Measurements from ENCODE around the gene RBM38. TPM values are rescaled to one million over a fixed set of nuclear protein-coding genes. Genes with fewer than 3 reads are reported as not detected.

The RBM38 gene
- total and polyA plus RNA-seq, 2 donors from 2014 or later = 16.8 to 18.0 TPM

GRCh38 chr20:57449398-57450354 lies 58.5 kb downstream of the RBM38 start:
- H3K4me3 ChIP-seq (ENCODE audit: low read length in 3 of 3) = no peak overlapping the region
- peaks cover 0 to 3% (median 0%) of the 10 kb centered on the region in 3 donors for H3K9me3 ChIP-seq (ENCODE audit: control insufficient read depth in 2 of 3, insufficient read depth in 1 of 3, low read length in 3 of 3)
- no peaks in the 10 kb centered on the region for H3K36me3 ChIP-seq (ENCODE audit: control insufficient read depth in 2 of 3, insufficient read depth in 3 of 3, low read length in 3 of 3)
- DNase-seq = no peak
- TF ChIP-seq CTCF (IDR thresholded peaks at IDR 0.05; ENCODE audit: borderline replicate concordance, extremely low read depth, insufficient read depth) = no peak
- FAIRE-seq = no peak
- H3K9ac ChIP-seq (ENCODE audit: low read length in 3 of 3) = no peak overlapping the region
- H3K4me1 ChIP-seq (ENCODE audit: control insufficient read depth in 2 of 3, insufficient read depth in 2 of 3, low read depth in 1 of 3, low read length in 3 of 3) = peaks cover 0 to 2% (median 0%) of the 10 kb centered on the region in 3 donors
- intact Hi-C loops (cut with DNase I) = no loop called here
- no peak overlapping the region for H3K27ac ChIP-seq (ENCODE audit: low read depth in 2 of 2, low read length in 2 of 2)
- H3K27me3 ChIP-seq (ENCODE audit: control insufficient read depth, insufficient read depth, low read length) = no peaks in the 10 kb centered on the region

- FAIRE-seq (no peak), DNase-seq (peak in 2 of 5 donors; percentile 45 to 80)
- Histone ChIP-seq H3K27me3 (ENCODE audit: control insufficient read depth, insufficient read depth, low read length) (no peaks in the 10 kb centered on the region), H3K4me1 (ENCODE audit: control insufficient read depth in 2 of 3, insufficient read depth in 2 of 3, low read depth in 1 of 3, low read length in 3 of 3) (peaks cover 0 to 2% (median 0%) of the 10 kb centered on the region in 3 donors), H3K4me3 (ENCODE audit: low read length in 3 of 3) (no peak overlapping the region), H3K27ac (ENCODE audit: low read depth in 2 of 2, low read length in 2 of 2) (no peak overlapping the region), H3K9me3 (ENCODE audit: control insufficient read depth in 2 of 3, insufficient read depth in 1 of 3, low read length in 3 of 3) (peaks cover 0 to 2% (median 0%) of the 10 kb centered on the region in 3 donors), H3K9ac (ENCODE audit: low read length in 3 of 3) (no peak overlapping the region), H3K36me3 (ENCODE audit: control insufficient read depth in 2 of 3, insufficient read depth in 3 of 3, low read length in 3 of 3) (no peaks in the 10 kb centered on the region)
- intact Hi-C loops (cut with DNase I) = no loop called here
- no peak for TF ChIP-seq CTCF (IDR thresholded peaks at IDR 0.05; ENCODE audit: borderline replicate concordance, extremely low read depth, insufficient read depth)
Measured at GRCh38 chr20:57450419-57450818, 59.2 kb downstream of the RBM38 start.

GRCh38 chr20:57450931-57451330 lies 59.7 kb downstream of the RBM38 start:
- DNase-seq = no peak
- intact Hi-C loops (cut with DNase I) = no loop called here
- no peaks in the 10 kb centered on the region for H3K27me3 ChIP-seq (ENCODE audit: control insufficient read depth, insufficient read depth, low read length)
- no peak overlapping the region for H3K27ac ChIP-seq (ENCODE audit: low read depth in 2 of 2, low read length in 2 of 2)
- no peaks in the 10 kb centered on the region for H3K36me3 ChIP-seq (ENCODE audit: control insufficient read depth in 2 of 3, insufficient read depth in 3 of 3, low read length in 3 of 3)
- peaks cover 0 to 2% (median 0%) of the 10 kb centered on the region in 3 donors for H3K4me1 ChIP-seq (ENCODE audit: control insufficient read depth in 2 of 3, insufficient read depth in 2 of 3, low read depth in 1 of 3, low read length in 3 of 3)
- no peak for TF ChIP-seq CTCF (IDR thresholded peaks at IDR 0.05; ENCODE audit: borderline replicate concordance, extremely low read depth, insufficient read depth)
- no peak overlapping the region for H3K9ac ChIP-seq (ENCODE audit: low read length in 3 of 3)
- H3K4me3 ChIP-seq (ENCODE audit: low read length in 3 of 3) = no peak overlapping the region
- no peak for FAIRE-seq
- H3K9me3 ChIP-seq (ENCODE audit: control insufficient read depth in 2 of 3, insufficient read depth in 1 of 3, low read length in 3 of 3) = no peaks in the 10 kb centered on the region

All from kidney (tissue), 14 donors.